MV-4-11 (cell line): Measurements from ENCODE around the gene MAGEC2.

Source experiments
- DNase-seq: peaks from one replicate; lab custom pipeline; 2025; lab: John Stamatoyannopoulos, UW

Gene MAGEC2, protein sequence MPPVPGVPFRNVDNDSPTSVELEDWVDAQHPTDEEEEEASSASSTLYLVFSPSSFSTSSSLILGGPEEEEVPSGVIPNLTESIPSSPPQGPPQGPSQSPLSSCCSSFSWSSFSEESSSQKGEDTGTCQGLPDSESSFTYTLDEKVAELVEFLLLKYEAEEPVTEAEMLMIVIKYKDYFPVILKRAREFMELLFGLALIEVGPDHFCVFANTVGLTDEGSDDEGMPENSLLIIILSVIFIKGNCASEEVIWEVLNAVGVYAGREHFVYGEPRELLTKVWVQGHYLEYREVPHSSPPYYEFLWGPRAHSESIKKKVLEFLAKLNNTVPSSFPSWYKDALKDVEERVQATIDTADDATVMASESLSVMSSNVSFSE

DNA sequence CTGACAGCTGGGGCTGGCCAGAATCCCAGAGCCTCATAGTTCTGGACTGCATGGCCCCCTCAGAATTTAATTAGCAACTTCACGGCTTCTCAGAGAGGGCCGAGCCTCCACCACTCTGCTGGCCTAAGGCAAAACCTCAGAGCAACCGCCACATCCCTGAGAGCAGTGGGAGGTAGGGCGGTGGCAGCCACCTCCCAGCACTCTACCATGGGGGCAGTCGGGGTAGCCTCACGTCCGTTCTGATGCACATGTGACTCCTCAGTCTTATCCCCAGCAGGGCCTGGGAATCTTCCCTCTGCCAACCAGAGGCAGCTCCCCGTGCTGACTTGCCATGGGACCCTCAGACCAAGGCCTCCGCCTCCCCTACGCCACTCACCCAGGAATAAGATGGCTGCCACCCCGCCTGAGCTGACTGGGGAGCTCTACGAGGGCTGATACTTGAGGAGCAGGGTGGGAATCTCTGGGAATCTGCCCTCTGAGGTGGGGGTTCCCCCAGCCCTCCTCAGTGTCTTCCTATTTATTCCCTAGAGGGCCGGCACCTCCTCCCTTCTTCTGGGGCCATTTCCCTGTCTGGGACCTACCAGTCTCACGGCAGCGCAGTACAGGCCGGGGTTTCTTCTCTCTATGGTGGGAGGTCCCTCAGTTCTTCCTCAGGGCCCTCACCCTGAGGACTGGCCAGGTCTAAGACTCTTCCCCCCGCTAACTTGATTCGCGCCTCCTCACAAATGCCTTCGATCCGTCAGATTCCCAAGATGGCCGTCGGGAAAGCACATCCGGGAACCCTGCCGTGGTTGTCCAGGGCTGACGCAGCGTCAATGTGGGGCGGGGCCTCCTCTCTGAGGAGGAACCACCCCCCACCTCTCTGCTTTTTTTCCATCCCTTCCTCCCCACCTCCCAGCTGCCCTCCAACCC, at the start of gene MAGEC2:
MAGEC2 (minus strand) TSS at position 769 of the 912 bp plus-strand sequence. CDS start 1,303 bp downstream, outside the sequence.
- no peak for DNase-seq

DNA sequence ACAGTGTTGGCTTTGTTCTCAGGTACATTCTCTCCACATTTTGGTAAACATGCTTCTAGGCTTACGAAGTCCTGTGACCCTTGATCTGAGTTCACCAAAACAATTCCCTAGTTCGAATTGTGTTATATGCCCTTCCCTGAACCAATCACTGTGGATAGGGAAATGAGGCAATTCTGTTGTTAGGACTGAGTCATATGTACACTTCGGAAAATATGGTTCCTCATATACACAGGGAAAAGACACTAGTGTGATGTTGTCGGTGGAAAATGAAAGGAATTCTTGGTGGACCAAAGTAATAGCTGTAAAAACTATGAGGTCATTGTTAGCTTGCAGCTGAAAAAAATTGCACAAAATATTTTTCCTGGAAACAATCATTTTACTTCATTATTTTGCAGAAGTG, 46.6 kb upstream of the MAGEC2 start:
- peak; percentile 29 for DNase-seq

DNA sequence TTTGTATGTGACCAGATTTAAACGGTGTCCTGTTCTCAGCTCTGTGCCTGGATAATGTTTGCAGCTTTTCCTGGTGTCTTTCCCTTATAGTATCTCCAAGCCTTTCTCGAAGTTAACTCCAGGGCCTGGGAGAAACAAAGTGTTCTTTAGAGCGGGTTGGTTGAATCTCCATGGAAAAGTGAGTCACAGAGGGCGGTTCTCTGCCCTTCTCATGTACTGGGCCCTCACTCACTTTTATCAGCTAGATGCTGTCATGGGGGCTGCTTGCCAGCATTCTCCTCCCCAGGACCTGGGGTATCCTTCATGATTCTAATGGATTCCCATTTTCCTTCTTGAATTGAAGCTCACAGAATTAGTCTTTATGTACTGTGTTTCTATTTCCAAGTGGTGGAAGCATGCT, 46.1 kb upstream of the MAGEC2 start:
- no peak for DNase-seq

DNA sequence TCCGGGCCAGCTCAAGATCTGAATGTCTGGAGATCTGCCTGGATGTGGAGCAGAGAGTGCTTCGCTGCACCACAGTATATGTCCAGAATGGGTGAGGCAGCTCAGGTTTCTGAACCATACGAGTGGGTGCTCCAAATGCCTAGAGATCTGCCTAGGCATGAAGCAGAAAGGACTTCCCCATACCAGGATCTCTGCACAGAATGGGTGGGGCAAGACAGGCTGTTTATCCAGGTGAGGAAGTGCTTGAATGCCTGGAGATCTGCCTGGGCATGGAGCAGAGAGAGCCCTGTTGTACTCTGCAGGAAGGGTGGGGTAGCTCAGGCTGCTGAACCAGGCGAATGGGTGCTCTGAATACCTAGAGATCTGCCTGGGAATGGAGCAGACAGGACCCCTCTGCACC, 45.4 kb upstream of the MAGEC2 start:
- DNase-seq = no peak

DNA sequence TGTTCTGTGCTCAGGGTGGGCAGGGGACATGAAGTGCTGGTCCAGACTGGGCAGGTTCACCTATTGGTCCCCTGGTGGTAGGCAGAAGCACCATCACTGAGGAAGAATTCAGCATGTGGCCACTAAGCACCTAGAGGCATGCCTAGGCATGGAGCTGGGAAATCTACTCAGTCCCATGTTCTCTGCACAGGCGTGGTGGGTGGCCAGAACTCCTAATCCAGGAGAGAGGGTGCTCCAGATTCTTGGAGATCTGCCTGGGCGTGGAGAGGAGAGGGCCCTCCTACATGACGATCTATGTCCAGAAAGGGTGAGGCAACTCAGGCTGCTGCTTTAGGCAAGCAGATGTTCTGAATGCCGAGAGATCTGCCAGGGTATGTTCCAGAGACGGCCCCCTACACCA, 44.6 kb upstream of the MAGEC2 start:
- no peak for DNase-seq

DNA sequence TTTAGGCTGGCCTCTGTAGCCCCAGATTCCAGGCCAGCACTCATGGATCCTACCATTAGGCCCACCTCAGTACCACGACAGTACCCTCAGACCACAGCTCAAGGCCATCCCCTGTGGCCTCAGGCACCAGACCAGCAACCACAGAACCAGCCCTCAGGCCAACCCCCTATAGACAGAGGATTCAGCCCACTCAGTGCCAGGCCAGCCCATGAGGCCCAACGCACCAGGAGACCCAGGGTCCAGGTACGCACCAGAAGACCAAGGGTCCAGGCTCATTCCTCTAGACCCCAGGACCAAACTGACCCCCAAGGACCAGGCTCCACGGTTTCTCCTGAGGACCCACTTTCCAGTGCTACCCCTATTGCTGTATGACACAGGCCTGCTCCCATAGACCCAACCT, 39.5 kb upstream of the MAGEC2 start:
- no peak for DNase-seq

DNA sequence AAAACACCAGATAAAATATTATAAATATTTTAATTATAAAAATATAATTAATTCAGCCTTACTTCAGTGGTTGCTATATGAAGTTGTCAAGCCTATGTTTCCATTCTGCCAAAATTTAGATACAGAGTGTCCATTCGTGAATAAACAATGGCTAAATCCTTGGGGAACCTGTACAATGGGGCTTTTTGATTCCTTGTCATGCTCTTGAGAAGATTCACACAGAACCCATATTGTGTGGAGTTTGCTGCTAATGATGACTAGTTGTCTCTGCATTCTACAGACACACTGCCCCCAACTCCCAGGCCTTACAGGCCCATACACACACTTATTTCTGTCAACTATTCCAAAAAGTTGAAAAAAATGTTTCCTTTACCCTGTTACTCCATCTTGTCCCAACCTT, 33.4 kb upstream of the MAGEC2 start:
- no peak for DNase-seq

DNA sequence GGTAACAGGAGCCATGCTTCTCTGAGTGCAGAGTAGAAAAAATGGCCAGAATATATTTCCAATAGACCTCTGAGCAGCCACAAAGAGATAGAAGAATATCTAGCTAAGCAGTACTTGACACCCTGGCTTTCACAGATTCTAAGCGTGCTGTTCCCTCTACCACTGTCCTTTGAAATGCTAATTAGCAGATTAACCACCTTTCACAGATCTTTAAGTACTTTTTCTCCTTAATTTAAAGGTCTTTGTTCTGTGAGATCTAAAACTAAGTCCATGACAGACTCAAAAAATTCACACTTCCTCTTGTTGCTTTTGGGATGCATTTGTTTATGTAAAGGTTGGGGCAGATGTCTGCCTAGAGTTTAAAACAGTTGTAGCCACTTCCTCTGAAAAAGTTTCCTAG, 28.3 kb upstream of the MAGEC2 start:
- peak; percentile 86 for DNase-seq

DNA sequence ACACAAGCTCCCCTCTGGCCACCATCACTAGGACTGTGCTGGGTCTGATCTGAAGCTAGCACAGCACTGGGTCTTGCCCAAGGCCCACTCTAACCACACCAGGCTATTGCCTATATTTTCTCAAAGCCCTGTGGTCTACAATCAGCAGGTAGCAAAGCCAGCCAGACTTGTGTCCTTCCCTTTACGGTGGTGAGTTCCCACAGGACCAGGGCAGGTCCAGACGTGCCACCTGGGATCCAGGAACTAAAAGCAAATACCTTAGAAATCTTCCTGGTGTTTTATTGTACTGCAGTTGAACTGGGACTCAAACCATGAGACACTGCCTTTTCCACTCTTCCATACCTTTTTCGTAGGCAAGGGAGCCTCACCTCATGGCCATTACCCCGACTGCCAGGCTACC, 9.0 kb upstream of the MAGEC2 start:
- DNase-seq = no peak

DNA sequence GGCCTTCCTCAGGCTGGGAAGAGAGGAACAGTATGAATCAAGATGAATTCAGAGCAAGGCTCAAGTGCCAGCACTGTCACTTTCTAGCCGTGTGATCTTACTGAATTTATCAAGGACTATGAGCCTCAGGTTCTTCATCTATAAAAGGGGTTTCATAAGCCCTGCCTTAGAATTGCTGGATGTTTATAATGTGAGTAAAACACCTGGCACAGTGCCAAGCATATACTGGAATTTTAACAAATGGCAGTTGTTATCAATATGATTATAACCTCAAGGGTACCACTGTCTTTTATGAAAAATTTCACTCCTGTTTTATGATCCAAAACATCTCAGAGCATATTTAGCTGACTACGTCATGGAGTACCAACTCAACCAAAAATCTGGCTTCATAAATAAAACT, 4.0 kb downstream of the MAGEC2 start:
- DNase-seq = no peak

DNA sequence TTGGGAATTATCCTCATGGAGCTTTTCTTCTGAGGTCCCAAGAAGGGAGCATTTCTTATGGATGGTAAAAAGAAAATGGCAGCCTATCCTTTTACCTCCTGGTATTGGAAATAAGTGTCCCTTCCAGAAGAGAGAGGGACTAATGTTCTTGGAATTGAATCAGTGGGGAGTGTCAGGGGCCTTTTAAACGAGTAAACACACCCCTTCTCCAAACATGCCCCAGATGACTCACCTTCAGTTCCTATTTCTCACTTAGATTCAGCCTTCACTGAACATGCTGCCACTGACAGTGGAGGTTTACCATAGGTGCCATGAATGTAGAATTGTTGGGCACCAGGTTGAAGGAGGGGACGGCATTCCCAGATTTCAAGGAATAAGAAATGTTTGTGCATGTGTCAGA, 19.0 kb downstream of the MAGEC2 start:
- DNase-seq = peak; percentile 27

DNA sequence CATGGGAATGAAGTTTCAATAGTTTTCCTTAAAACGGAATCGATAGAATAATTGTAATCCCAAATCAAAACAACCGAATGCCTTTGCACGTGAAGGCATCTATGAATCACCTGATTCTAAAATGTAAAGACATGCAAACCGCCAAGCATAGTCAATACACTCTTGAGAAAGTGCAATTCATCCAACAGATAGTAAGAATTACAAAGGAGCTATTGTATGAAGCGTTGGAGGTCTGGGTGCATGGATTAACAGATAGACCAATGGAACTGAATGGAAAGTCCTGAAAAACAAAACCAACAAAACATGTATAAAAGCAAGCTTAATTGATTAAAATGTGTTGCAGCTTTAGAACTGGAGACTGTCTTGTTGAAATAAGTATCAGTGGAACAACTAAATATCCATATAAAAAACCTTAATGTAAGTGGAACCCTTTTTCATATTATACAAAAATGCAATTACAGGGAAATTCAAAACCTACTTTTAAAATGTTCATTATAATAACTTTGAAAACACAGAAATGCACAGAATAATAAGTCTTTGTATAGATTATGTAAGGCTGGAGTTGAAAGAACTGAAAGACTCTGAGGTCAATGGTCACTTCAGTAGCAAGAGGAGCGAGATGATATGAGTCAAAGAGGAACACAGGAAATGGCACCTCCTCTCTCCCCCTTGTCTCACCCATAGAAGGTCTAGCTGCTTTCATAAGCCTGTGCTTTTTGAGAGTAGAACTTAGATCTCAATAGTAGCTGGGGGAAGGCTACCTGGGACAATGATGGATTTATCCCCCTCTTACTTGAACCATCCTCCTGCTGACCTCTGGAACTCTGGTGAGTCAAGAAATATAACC, 20.1 kb downstream of the MAGEC2 start:
- peak; percentile 28 for DNase-seq

DNA sequence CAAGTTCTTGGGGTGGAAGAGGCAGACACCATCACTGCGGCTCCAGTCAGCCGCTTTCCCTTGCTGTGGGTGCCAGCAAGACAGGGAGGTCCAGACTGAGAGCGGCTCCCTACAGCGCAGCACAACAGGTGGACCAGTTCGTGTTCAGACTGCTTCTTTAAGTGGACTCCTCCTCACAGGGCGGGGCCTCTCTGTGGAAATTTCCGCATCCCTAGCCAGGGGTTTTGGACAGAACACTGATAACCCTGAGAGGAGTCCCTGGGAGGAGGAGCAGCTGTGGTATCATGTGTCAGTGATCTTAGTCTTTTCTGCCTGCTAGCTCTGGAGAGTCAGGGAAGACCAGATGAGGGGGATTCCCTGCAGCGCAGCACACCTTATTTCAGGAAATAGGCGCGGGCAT, 48.5 kb downstream of the MAGEC2 start:
- DNase-seq = no peak
